ENCODE measurements around the gene C12orf76. TPM values are rescaled to one million over a fixed set of nuclear protein-coding genes. Genes with fewer than 3 reads are reported as not detected.

The C12orf76 gene
- total and polyA plus RNA-seq, 7 donors = 3.0 to 20.1 (median 11.3) TPM

DNA sequence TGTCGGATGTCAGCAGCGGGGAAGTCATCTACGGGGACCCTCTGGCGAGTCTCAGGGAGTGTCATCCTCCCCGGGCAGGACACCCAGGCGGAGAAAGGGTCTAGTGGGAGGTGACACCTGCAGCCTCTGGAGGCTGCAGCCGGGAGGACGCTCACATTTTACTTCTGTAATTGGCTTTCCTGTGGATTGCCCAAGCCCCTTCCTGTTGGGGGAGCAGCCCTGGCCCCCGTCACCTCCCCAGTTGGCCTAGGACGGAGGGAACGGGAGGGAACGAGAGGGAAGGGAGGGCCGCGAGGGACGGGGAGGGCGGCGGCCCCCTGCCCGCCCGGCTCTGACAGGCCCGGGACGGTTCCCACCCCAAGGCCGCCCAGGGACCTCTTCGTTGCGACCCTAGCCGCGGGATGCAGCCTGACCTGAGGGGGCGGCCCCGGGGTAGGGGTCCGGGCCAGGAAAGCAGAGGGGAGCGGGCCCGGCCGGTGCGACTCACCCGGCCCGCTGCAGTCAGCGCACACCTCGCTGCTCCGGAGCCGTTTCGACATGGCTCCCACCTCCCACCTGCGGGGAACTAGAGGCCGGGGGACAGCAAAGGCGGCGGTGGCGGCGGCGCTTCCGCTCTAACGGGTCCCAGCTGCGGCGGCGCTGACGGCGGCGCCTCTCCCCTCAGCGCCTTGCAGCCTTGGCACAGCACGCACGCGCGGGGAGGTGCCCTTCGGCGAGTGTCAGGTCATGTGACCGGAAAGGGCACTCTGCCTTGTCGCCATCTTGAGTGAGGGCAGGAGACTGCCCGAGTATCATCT, 52.4 kb downstream of the C12orf76 start, which contains the start of gene GIT2:
Gene GIT2, minus strand, starts transcription at position 683 of the 797 bp plus-strand sequence. Its CDS starts 144 bp downstream, at position 539.
- Histone ChIP-seq H3K27ac (peak within 1 kb of the TSS; percentile 79 to 87 (median 84)), H3K4me3 (peak within 1 kb of the TSS; percentile 75 to 98 (median 89)), H3K27me3 (no peaks in the 10 kb centered on the region), H3K9me3 (no peaks in the 10 kb centered on the region), H3K4me1 (peaks cover 0 to 48% (median 34%) of the 10 kb centered on the region in 4 donors), H3K36me3 (peaks cover 0 to 8% (median 0%) of the 10 kb centered on the region in 4 donors)
- peak; percentile 97 for DNase-seq
- TF ChIP-seq EP300 (IDR thresholded peaks at IDR 0.05) (no peak), POLR2AphosphoS5 (IDR thresholded peaks at IDR 0.05) (peak; percentile 64 to 94 (median 90)), POLR2A (IDR thresholded peaks at IDR 0.05) (peak; percentile 41 to 45)
- intact Hi-C loops (cut with DNase I) = loop anchor here (5.0 to 10.0 kb wide), 2 partner anchors 281 to 436 kb away; partner anchors contain the start of gene FAM222A
- WGBS, 2 donors = 0% methylated on average over 65 of the region's 65 CpGs

DNA sequence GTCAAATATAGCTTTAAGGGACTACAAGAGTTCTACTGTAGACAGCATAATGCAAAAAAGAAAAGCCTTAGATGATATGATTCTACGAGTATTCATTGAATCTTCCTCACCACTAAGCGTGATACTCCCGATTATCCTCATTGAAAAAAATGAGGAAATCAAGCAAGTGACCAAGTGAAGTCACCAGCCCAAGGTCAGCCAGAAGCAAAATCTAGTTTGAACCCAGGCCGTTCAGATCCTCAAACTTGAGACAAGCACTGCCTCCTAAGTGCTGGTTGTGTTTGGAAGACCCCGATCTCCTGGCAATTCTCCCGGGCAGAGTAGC, 53.0 kb downstream of the C12orf76 start:
- intact Hi-C loops (cut with DNase I) = loop anchor here (5.0 to 10.0 kb wide), 2 partner anchors 281 to 437 kb away; partner anchors contain the start of gene FAM222A
- peak overlapping the region; percentile 79 to 87 (median 84) for H3K27ac ChIP-seq
- no peaks in the 10 kb centered on the region for H3K9me3 ChIP-seq
- no peak for DNase-seq
- 0% methylated on average over 6 of the region's 6 CpGs for WGBS, 2 donors
- H3K4me3 ChIP-seq = peak overlapping the region; percentile 75 to 98 (median 89)
- H3K4me1 ChIP-seq = peaks cover 0 to 44% (median 31%) of the 10 kb centered on the region in 4 donors
- peaks cover 0 to 14% (median 0%) of the 10 kb centered on the region in 4 donors for H3K36me3 ChIP-seq
- H3K27me3 ChIP-seq = no peaks in the 10 kb centered on the region
- TF ChIP-seq, protein P1, sequence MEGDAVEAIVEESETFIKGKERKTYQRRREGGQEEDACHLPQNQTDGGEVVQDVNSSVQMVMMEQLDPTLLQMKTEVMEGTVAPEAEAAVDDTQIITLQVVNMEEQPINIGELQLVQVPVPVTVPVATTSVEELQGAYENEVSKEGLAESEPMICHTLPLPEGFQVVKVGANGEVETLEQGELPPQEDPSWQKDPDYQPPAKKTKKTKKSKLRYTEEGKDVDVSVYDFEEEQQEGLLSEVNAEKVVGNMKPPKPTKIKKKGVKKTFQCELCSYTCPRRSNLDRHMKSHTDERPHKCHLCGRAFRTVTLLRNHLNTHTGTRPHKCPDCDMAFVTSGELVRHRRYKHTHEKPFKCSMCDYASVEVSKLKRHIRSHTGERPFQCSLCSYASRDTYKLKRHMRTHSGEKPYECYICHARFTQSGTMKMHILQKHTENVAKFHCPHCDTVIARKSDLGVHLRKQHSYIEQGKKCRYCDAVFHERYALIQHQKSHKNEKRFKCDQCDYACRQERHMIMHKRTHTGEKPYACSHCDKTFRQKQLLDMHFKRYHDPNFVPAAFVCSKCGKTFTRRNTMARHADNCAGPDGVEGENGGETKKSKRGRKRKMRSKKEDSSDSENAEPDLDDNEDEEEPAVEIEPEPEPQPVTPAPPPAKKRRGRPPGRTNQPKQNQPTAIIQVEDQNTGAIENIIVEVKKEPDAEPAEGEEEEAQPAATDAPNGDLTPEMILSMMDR (IDR thresholded peaks at IDR 0.05) = no peak
- TF ChIP-seq EP300 (IDR thresholded peaks at IDR 0.05) = no peak
- no peak for TF ChIP-seq POLR2AphosphoS5 (IDR thresholded peaks at IDR 0.05)
- TF ChIP-seq POLR2A (IDR thresholded peaks at IDR 0.05) = no peak

DNA sequence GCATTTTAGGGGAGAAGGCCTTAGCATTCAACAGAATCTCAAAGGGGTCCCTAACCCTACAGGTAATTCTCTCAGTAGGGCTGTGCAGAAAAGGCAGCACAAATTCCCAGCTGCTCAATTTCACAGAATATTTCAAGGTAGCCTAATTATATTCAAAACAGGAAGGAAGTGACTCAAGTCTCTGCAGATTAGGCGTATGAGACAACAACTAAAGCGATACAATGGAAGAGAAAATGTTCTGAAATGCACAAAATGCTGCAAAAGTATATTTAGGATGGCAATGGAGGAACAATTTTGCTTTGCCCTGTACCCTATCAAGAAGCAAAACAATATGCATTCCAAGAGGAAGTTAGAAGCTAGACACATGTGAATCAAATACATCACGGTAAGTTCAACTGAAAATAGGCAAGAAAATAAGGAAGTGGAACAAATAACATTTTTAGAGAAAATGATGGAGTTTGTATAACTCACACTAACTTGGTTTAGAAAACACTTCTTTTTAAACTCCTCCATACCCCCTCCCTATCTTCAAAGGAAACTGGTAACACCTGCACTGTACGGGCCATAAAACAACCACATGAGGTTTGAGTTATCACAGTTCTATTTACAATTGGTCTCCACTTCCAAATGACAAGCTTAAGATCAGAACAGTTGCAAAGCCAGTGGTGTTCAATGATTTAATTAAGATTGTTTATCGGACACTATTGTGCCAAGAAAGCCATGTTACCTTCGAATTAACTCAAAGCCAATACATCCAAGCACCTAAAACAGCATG, 53.7 kb downstream of the C12orf76 start:
- H3K36me3 ChIP-seq = peaks cover 0 to 20% (median 0%) of the 10 kb centered on the region in 4 donors
- DNase-seq = no peak
- H3K4me1 ChIP-seq = peaks cover 0 to 48% (median 34%) of the 10 kb centered on the region in 4 donors
- H3K27ac ChIP-seq = peak overlapping the region in 3 of 4 donors; percentile 79 to 87 (median 82)
- H3K9me3 ChIP-seq = no peaks in the 10 kb centered on the region
- TF ChIP-seq POLR2A (IDR thresholded peaks at IDR 0.05) = no peak
- no peak for TF ChIP-seq EP300 (IDR thresholded peaks at IDR 0.05)
- TF ChIP-seq, protein P1 (IDR thresholded peaks at IDR 0.05) = no peak
- no peak for TF ChIP-seq POLR2AphosphoS5 (IDR thresholded peaks at IDR 0.05)
- 9 to 17% methylated on average over 6 of the region's 6 CpGs for WGBS, 2 donors
- peak overlapping the region in 3 of 4 donors; percentile 75 to 98 (median 91) for H3K4me3 ChIP-seq
- H3K27me3 ChIP-seq = no peaks in the 10 kb centered on the region
- intact Hi-C loops (cut with DNase I) = loop anchor here (5.0 to 10.0 kb wide), 2 partner anchors 280 to 438 kb away; partner anchors contain the start of gene FAM222A

DNA sequence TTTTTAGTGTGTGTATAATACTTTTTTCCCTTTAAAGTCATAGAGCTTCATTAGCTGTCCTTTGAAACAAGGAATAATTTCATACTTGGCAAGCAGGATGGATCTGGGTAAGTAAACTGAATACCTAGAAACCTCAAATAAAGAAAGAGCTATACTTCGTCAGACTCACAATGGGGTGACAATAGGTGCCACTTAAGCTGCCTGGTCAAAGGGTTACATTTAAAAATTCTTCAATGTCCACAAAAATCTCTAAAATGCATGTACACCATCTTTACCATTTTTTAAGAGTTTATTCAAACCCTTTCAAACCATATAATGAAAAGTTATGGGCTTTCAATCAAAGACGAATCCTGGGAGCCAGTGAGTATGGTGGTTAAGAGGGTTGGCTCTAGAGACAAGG, 55.2 kb downstream of the C12orf76 start:
- no peaks in the 10 kb centered on the region for H3K9me3 ChIP-seq
- no peak overlapping the region for H3K4me3 ChIP-seq
- H3K36me3 ChIP-seq = peaks cover 3 to 35% (median 9%) of the 10 kb centered on the region in 4 donors
- TF ChIP-seq, protein P1 (IDR thresholded peaks at IDR 0.05) = no peak
- TF ChIP-seq POLR2AphosphoS5 (IDR thresholded peaks at IDR 0.05) = no peak
- TF ChIP-seq POLR2A (IDR thresholded peaks at IDR 0.05) = no peak
- no peak for TF ChIP-seq EP300 (IDR thresholded peaks at IDR 0.05)
- no peak for DNase-seq
- peaks cover 0 to 47% (median 37%) of the 10 kb centered on the region in 4 donors for H3K4me1 ChIP-seq
- H3K27ac ChIP-seq = no peak overlapping the region
- WGBS, 2 donors = 83 to 89% methylated on average over 2 of the region's 2 CpGs
- no peaks in the 10 kb centered on the region for H3K27me3 ChIP-seq
- intact Hi-C loops (cut with DNase I) = loop anchor here (10.0 kb wide), 1 partner anchor 278 kb away; the partner anchor contains the start of gene FAM222A

All from sigmoid colon (tissue), 7 donors.